Neutrophil (primary cell): ENCODE results near the gene CPED1.

Experiments
- H3K27ac ChIP-seq: fragments of 200-600 bp; sonication (generic); 2 replicates; pipeline ENCODE4 v1.5.1; 2016; ENCODE audit warnings: mild to moderate bottlenecking, moderate library complexity
- H3K27me3 ChIP-seq: fragments of 200-600 bp; sonication (generic); 2 replicates; pipeline ENCODE4 v1.6.0; 2016; ENCODE audit warnings: mild to moderate bottlenecking
- H3K36me3 ChIP-seq: fragments of 200-600 bp; sonication (generic); 2 replicates; pipeline ENCODE4 v1.5.1; 2017
- H3K4me1 ChIP-seq, 2 experiments: fragments of 200-600 bp in 1 of 2; sonication (generic) in 1 of 2; 1 replicate in 1 of 2; 2 replicates in 1 of 2; pipeline versions ENCODE4 v1.5.1 to v1.6.1; 2013 to 2016; ENCODE audit warnings: low read depth in 1 of 2, low read length in 1 of 2, mild to moderate bottlenecking in 1 of 2, moderate library complexity in 1 of 2; ENCODE audit not compliant: control insufficient read depth in 1 of 2, insufficient read depth in 1 of 2
- H3K4me3 ChIP-seq, 2 experiments: fragments of 200-600 bp in 1 of 2; sonication (generic) in 1 of 2; 1 replicate in 1 of 2; 2 replicates in 1 of 2; pipeline ENCODE4 v1.5.1; 2013 to 2016; ENCODE audit warnings: low read depth in 1 of 2, low read length in 1 of 2, mild to moderate bottlenecking in 1 of 2, moderate library complexity in 1 of 2
- H3K9me3 ChIP-seq: fragments of 200-600 bp; sonication (generic); 2 replicates; pipeline ENCODE4 v1.5.1; 2016
- CTCF ChIP-seq: fragments of 200-600 bp; sonication (generic); IDR thresholded peaks from 2 replicates; pipeline ENCODE4 v1.5.1; 2016; ENCODE audit warnings: antibody characterized with exemption

CPED1 gene

DNA sequence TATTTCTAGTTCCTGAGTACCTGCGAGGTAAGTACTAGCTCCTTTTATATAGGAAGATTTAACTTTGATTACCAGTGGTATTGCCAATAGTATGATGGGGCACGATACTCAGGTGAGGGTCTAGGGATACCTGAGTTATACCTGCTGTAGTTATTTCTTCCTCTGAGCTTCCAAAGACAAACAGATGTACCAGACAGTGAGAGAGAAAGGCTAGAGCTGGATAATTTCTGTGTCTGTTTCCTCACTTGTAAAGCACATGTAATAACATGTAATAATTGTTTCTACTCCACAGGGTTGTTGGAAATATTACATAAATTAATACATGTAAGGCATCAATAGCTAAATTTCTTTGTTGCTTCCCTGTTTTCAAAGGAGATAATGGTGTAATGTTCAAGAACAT, 53.7 kb downstream of the CPED1 start:
- Histone ChIP-seq H3K27ac (no peak overlapping the region), H3K4me1 (no peaks in the 10 kb centered on the region), H3K36me3 (no peaks in the 10 kb centered on the region), H3K9me3 (no peaks in the 10 kb centered on the region), H3K4me3 (no peak overlapping the region), H3K27me3 (no peaks in the 10 kb centered on the region)
- no peak for TF ChIP-seq CTCF

DNA sequence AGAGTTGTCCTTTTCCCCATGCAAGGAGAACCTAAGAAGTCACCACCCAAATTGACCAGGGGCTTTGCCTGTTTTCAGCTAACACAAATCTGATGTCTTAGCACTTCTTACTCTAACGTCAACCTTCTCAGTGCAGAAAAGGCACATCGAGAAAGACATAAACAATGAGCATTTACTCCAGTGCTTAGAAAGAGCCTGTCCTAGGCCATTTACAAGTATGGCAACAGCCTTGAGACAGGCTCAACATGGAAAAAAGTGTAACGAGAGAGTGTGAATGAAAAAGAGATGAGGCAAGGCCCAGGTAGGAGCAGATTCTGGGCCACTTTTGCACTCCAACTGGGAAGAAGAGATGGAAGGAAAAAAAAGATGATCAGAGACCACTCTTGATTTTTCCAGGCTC, 54.4 kb downstream of the CPED1 start:
- TF ChIP-seq CTCF, result no peak
- no peaks in the 10 kb centered on the region for H3K36me3 ChIP-seq
- no peaks in the 10 kb centered on the region for H3K27me3 ChIP-seq
- H3K4me1 ChIP-seq, result no peaks in the 10 kb centered on the region
- no peak overlapping the region for H3K4me3 ChIP-seq
- H3K27ac ChIP-seq, result no peak overlapping the region
- H3K9me3 ChIP-seq, result no peaks in the 10 kb centered on the region

- Histone ChIP-seq H3K27ac (no peak overlapping the region), H3K9me3 (no peaks in the 10 kb centered on the region), H3K4me1 (no peaks in the 10 kb centered on the region), H3K4me3 (no peak overlapping the region), H3K27me3 (no peaks in the 10 kb centered on the region), H3K36me3 (no peaks in the 10 kb centered on the region)
- TF ChIP-seq CTCF, result no peak
Measured at GRCh38 chr7:121043314-121044234, 55.1 kb downstream of the CPED1 start.

DNA sequence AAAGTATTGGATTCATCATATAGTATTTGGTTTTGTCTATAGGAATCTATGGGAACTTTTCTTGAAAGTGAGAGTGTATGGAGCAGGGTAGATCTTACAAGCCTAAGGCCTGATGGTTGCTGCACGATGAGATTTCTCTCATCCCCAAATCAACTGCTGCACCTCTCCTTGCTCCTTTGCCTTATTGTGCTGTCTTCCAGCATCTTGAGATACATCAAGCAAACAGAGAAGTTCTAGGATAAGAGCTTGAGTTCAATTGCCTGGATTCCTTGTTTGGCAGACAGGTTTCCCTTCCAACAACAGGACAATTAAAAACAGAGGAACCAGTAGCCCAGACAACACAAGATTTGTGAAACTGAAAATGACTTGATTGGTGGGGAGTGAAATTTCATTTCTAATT, 56.6 kb downstream of the CPED1 start:
- no peak for TF ChIP-seq CTCF
- no peaks in the 10 kb centered on the region for H3K27me3 ChIP-seq
- H3K9me3 ChIP-seq, result no peaks in the 10 kb centered on the region
- no peak overlapping the region for H3K27ac ChIP-seq
- no peaks in the 10 kb centered on the region for H3K36me3 ChIP-seq
- no peaks in the 10 kb centered on the region for H3K4me1 ChIP-seq
- no peak overlapping the region for H3K4me3 ChIP-seq

DNA sequence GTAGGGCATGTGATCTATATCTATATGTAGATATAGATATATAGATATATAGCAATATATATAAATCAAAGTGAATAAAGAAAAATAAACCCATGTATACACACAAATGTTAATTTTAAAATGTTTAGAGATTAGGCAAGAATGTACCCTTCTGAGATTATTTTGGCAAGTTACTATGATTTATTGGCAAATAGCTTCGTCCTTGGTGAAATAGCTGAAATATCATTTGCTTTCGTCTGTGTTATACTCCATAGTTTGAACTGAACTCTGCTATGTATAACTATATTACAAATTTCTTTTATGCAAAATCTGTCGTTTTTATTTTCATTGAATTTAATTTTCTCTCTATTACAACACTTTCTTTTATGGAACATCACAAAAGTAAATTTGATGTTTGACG, 57.5 kb downstream of the CPED1 start:
- no peak overlapping the region for H3K27ac ChIP-seq
- no peak overlapping the region for H3K4me3 ChIP-seq
- no peaks in the 10 kb centered on the region for H3K27me3 ChIP-seq
- no peaks in the 10 kb centered on the region for H3K4me1 ChIP-seq
- H3K36me3 ChIP-seq, result no peaks in the 10 kb centered on the region
- H3K9me3 ChIP-seq, result no peaks in the 10 kb centered on the region
- no peak for TF ChIP-seq CTCF
